Diencephalon (tissue), 1 donor: Measurements from ENCODE around the gene TTC28. TPM values are rescaled to one million over a fixed set of nuclear protein-coding genes. Genes with fewer than 3 reads are reported as not detected.

Source experiments
- small RNA-seq: library from RNA; depleted of rRNA; stranded (forward); fragments of <200 nt; gene quantifications from one replicate; pipeline ENCODE3, GENCODE V24; 2014
- total RNA-seq: library from RNA; depleted of rRNA; stranded (reverse); fragments of >200 nt; gene quantifications from one replicate; pipeline ENCODE4 v1.2.3, GENCODE V29; 2014

The TTC28 gene
- 33.7 TPM for total RNA-seq

GRCh38 chr22:28679611-28680287 lies at the start of gene TTC28:
Gene TTC28 (minus strand): TSS chr22:28679840. CDS start chr22:28679723, 117 bp downstream.

Small RNA genes within 50 kb of the gene (small RNA-seq; reads per million reads assigned to genes)
- gene MIR5739 (not detected), gene RF00019 (not detected), gene RF00150 (not detected), gene RF02200 (not detected), gene RN7SL162P (not detected)

Other genes with a start within 250 kb of the TTC28 start
- 7.4 TPM for gene CHEK2, start 62.0 kb upstream of the TTC28 start, total RNA-seq
- 6.9 TPM for gene HSCB, start 62.2 kb upstream of the TTC28 start, total RNA-seq
- gene CCDC117, start 92.9 kb upstream of the TTC28 start, total RNA-seq: 23.3 TPM
- 53.3 TPM for gene XBP1, start 120.7 kb upstream of the TTC28 start, total RNA-seq
- 12.7 TPM for gene ZNRF3, start 203.7 kb upstream of the TTC28 start, total RNA-seq